ENCODE results near the gene TMEM208.

GRCh38 chr16:67244387-67245185 lies 17.7 kb downstream of the TMEM208 start:
- TF ChIP-seq MIER2 (CRISPR knock-in tag; IDR thresholded peaks at IDR 0.05) (no peak), USF2 (IDR thresholded peaks at IDR 0.05; ENCODE audit: low read depth, low read length) (no peak), USF2 (CRISPR knock-in tag; IDR thresholded peaks at IDR 0.05; ENCODE audit: borderline replicate concordance) (no peak), NFIC (IDR thresholded peaks at IDR 0.05; ENCODE audit: low read length) (no peak), SIN3A (IDR thresholded peaks at IDR 0.05; ENCODE audit: borderline replicate concordance, low read depth, low read length) (no peak), KDM1A (CRISPR knock-in tag; IDR thresholded peaks at IDR 0.05) (no peak), ZBTB21 (CRISPR knock-in tag; IDR thresholded peaks at IDR 0.05) (no peak), SRSF9 (IDR thresholded peaks at IDR 0.05; ENCODE audit: borderline replicate concordance, insufficient read depth, low read depth, low read length, poor library complexity, severe bottlenecking) (no peak), POLR2A (IDR thresholded peaks at IDR 0.05; ENCODE audit: insufficient read depth in 1 of 2, low read depth in 2 of 2, low read length in 2 of 2) (no peak), ZFP37 (CRISPR knock-in tag; IDR thresholded peaks at IDR 0.05; ENCODE audit: borderline replicate concordance) (no peak), ADNP (CRISPR knock-in tag; IDR thresholded peaks at IDR 0.05) (no peak), CREM (IDR thresholded peaks at IDR 0.05) (no peak), CREM (CRISPR knock-in tag; IDR thresholded peaks at IDR 0.05) (no peak)
- TF ChIP-seq, protein P1, sequence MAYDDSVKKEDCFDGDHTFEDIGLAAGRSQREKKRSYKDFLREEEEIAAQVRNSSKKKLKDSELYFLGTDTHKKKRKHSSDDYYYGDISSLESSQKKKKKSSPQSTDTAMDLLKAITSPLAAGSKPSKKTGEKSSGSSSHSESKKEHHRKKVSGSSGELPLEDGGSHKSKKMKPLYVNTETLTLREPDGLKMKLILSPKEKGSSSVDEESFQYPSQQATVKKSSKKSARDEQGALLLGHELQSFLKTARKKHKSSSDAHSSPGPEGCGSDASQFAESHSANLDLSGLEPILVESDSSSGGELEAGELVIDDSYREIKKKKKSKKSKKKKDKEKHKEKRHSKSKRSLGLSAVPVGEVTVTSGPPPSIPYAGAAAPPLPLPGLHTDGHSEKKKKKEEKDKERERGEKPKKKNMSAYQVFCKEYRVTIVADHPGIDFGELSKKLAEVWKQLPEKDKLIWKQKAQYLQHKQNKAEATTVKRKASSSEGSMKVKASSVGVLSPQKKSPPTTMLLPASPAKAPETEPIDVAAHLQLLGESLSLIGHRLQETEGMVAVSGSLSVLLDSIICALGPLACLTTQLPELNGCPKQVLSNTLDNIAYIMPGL (CRISPR knock-in tag; IDR thresholded peaks at IDR 0.05; ENCODE audit: borderline replicate concordance in 1 of 2, low read depth in 1 of 2): no peak

Data from HepG2 (cell line).